NB4 (cell line): Measurements from ENCODE around the gene CNGB1.

Experiments
- MYC ChIP-seq: IDR thresholded peaks from 2 replicates; pipeline ENCODE4 v1.6.1; 2011; ENCODE audit warnings: low read depth, low read length
- POLR2A ChIP-seq: IDR thresholded peaks from 2 replicates; pipeline ENCODE4 v1.6.1; 2011; ENCODE audit warnings: mild to moderate bottlenecking; ENCODE audit not compliant: insufficient read length; ENCODE audit errors: extremely low read depth
- TF ChIP-seq, protein P1 (sequence below): IDR thresholded peaks from one replicate; pipeline ENCODE4 v1.5.1; 2012; ENCODE audit warnings: low read depth, low read length

DNA sequence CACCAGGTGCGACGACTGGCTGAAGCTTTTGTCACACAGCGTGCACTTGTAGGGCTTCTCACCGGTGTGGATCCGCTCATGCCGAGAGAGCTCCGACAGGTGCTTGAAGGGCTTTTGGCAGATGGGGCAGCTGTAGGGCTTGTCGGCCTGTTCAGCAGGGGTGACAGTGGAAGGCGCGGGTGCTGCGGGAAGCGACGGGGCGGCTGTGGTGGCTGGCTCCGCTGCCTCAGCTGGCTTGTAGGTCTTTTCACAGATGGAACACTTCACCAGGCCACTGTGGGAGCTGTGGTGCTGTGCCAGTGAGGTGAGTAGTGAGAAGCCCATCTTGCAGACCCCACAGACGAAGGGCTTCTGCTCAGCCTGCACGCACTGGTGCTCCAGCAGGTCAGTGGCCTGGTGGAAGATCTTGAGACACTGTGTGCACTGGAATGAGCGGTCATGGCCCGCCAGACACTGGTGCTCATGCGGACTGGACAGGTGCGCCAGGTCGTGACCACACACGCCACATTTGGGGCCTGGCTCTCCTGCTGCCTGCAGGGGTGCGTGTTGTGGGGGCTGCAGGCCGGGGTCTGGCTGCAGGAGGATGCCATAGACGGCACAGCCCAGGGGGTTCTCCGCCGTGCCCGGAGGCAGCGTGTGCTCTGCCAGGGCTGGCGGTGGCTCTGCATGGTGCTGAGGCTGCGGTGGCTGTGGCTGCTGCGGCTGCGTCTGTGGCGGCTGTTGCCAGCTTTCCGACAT lies 26.8 kb upstream of the CNGB1 start:
- TF ChIP-seq, protein P1, sequence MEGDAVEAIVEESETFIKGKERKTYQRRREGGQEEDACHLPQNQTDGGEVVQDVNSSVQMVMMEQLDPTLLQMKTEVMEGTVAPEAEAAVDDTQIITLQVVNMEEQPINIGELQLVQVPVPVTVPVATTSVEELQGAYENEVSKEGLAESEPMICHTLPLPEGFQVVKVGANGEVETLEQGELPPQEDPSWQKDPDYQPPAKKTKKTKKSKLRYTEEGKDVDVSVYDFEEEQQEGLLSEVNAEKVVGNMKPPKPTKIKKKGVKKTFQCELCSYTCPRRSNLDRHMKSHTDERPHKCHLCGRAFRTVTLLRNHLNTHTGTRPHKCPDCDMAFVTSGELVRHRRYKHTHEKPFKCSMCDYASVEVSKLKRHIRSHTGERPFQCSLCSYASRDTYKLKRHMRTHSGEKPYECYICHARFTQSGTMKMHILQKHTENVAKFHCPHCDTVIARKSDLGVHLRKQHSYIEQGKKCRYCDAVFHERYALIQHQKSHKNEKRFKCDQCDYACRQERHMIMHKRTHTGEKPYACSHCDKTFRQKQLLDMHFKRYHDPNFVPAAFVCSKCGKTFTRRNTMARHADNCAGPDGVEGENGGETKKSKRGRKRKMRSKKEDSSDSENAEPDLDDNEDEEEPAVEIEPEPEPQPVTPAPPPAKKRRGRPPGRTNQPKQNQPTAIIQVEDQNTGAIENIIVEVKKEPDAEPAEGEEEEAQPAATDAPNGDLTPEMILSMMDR, result no peak
- no peak for TF ChIP-seq POLR2A
- no peak for TF ChIP-seq MYC
